Hematopoietic multipotent progenitor cell treated with erythropoietin and hydrocortisone succinate and interleukin-3 and kit ligand, for 4 days (in vitro differentiated cells): ENCODE measurements around the gene LKAAEAR1.

ENCODE experiments used
- DNase-seq: peaks from one replicate; pipeline ENCODE4 v3.0.0-alpha.2; 2015

LKAAEAR1 gene

GRCh38 chr20:64065062-64065973 is 18.9 kb downstream of the LKAAEAR1 start:
- DNase-seq: no peak

GRCh38 chr20:64064145-64064698 is 20.0 kb downstream of the LKAAEAR1 start:
- DNase-seq: no peak

GRCh38 chr20:64063389-64064144 is 20.6 kb downstream of the LKAAEAR1 start:
- DNase-seq: no peak

GRCh38 chr20:64062596-64063388 is 21.4 kb downstream of the LKAAEAR1 start, which contains the start of gene TCEA2:
TSS of gene TCEA2 (plus strand) at chr20:64063198. CDS start at chr20:64063313, 115 bp downstream.
- peak; percentile 97 for DNase-seq

GRCh38 chr20:64062276-64062595 is 22.0 kb downstream of the LKAAEAR1 start:
- DNase-seq: no peak

GRCh38 chr20:64058536-64058935 is 25.7 kb downstream of the LKAAEAR1 start:
- DNase-seq: no peak

GRCh38 chr20:64057628-64058498 is 26.3 kb downstream of the LKAAEAR1 start:
- peak; percentile 79 for DNase-seq

GRCh38 chr20:64056889-64057627 is 27.1 kb downstream of the LKAAEAR1 start:
- no peak for DNase-seq

GRCh38 chr20:64056639-64056888 is 27.6 kb downstream of the LKAAEAR1 start:
- no peak for DNase-seq

GRCh38 chr20:64055893-64056638 is 28.1 kb downstream of the LKAAEAR1 start:
- DNase-seq: no peak

GRCh38 chr20:64055396-64055892 is 28.8 kb downstream of the LKAAEAR1 start:
- no peak for DNase-seq

GRCh38 chr20:64053841-64054661 is 30.1 kb downstream of the LKAAEAR1 start:
- peak; percentile 77 for DNase-seq

- DNase-seq: no peak
Measured at GRCh38 chr20:64052987-64053840, 31.0 kb downstream of the LKAAEAR1 start.

- DNase-seq: no peak
Measured at GRCh38 chr20:64052326-64052722, 31.9 kb downstream of the LKAAEAR1 start.

- no peak for DNase-seq
Measured at GRCh38 chr20:64051561-64052325, 32.5 kb downstream of the LKAAEAR1 start.

GRCh38 chr20:64051033-64051452 is 33.2 kb downstream of the LKAAEAR1 start:
- no peak for DNase-seq

- peak; percentile 54 for DNase-seq
Measured at GRCh38 chr20:64050261-64051032, 33.8 kb downstream of the LKAAEAR1 start.
